GM21619 (cell line): ENCODE results near the gene MAS1L.
A peak's percentile ranks its signal among the peaks of the same experiment; 100 is the strongest.

Source experiments
- ATAC-seq: cut with Tn5 transposase; IDR thresholded peaks from one replicate; pipeline ENCODE4 v1.9.1; 2021; ENCODE audit not compliant: unreplicated experiment

MAS1L gene

GRCh38 chr6:29487660-29488059 lies at the start of gene MAS1L:
TSS of gene MAS1L (minus strand) at chr6:29487956. CDS start at chr6:29487902, 54 bp downstream.
- no peak for ATAC-seq

- ATAC-seq: no peak
Measured at GRCh38 chr6:29532320-29532951, 44.7 kb upstream of the MAS1L start.

GRCh38 chr6:29531668-29532067 lies 43.9 kb upstream of the MAS1L start:
- ATAC-seq: peak; percentile 70

GRCh38 chr6:29530671-29531310 lies 43.0 kb upstream of the MAS1L start:
- no peak for ATAC-seq

- no peak for ATAC-seq
Measured at GRCh38 chr6:29529956-29530355, 42.2 kb upstream of the MAS1L start.

GRCh38 chr6:29528988-29529560 lies 41.3 kb upstream of the MAS1L start:
- ATAC-seq: no peak

- no peak for ATAC-seq
Measured at GRCh38 chr6:29528300-29528931, 40.7 kb upstream of the MAS1L start.

- no peak for ATAC-seq
Measured at GRCh38 chr6:29527564-29527963, 39.8 kb upstream of the MAS1L start.

- no peak for ATAC-seq
Measured at GRCh38 chr6:29527126-29527525, 39.4 kb upstream of the MAS1L start.

GRCh38 chr6:29525311-29525639 lies 37.5 kb upstream of the MAS1L start:
- ATAC-seq: no peak

GRCh38 chr6:29524444-29525310 lies 36.9 kb upstream of the MAS1L start:
- no peak for ATAC-seq

GRCh38 chr6:29524044-29524443 lies 36.3 kb upstream of the MAS1L start:
- no peak for ATAC-seq

GRCh38 chr6:29522227-29522626 lies 34.5 kb upstream of the MAS1L start:
- no peak for ATAC-seq

- ATAC-seq: no peak
Measured at GRCh38 chr6:29521006-29521680, 33.4 kb upstream of the MAS1L start.

- no peak for ATAC-seq
Measured at GRCh38 chr6:29520232-29520631, 32.5 kb upstream of the MAS1L start.

GRCh38 chr6:29519291-29520010 lies 31.7 kb upstream of the MAS1L start:
- no peak for ATAC-seq

- no peak for ATAC-seq
Measured at GRCh38 chr6:29517728-29518440, 30.1 kb upstream of the MAS1L start.

GRCh38 chr6:29517245-29517644 lies 29.5 kb upstream of the MAS1L start:
- no peak for ATAC-seq

GRCh38 chr6:29516108-29516507 lies 28.4 kb upstream of the MAS1L start:
- ATAC-seq: no peak
